Panc1 (cell line): ENCODE results near the gene CMTM8. TPM values are rescaled to one million over a fixed set of nuclear protein-coding genes. Genes with fewer than 3 reads are reported as not detected.

Source experiments
- ATAC-seq: fragments of 200-7000 bp; cut with Tn5 transposase; 2 replicates; pipeline ENCODE4 v1.9.1; 2020; ENCODE audit warnings: mild to moderate bottlenecking, moderate library complexity
- BruUV-seq: library from RNA; stranded (reverse); fragments of 400-500 nt; replicated peaks from 2 replicates; lab custom pipeline; 2021; lab: Mats Ljungman, UMichigan
- CTCF ChIA-PET: fragments of 300-600 bp; sonication (Branson Sonifier 250); formaldehyde crosslinking; loops from one replicate; lab custom pipeline; 2022; ENCODE audit warnings: antibody characterized with exemption; lab: Charles Lee
- POLR2A ChIA-PET: fragments of 300-600 bp; sonication (Branson Sonifier 250); formaldehyde crosslinking; loops from one replicate; lab custom pipeline; 2022; ENCODE audit warnings: antibody characterized with exemption; lab: Charles Lee
- DNase-seq: peaks from one replicate; pipeline ENCODE4 v3.0.0-alpha.2; 2010; ENCODE audit warnings: low read depth, low spot score
- H3K27ac ChIP-seq: 2 replicates; pipeline ENCODE4 v1.5.1; 2011; ENCODE audit warnings: mild to moderate bottlenecking, low read length, inconsistent platforms
- H3K27me3 ChIP-seq: fragments of 200-500 bp; sonication (Bioruptor generic); 2 replicates; pipeline ENCODE4 v1.6.0; 2014; ENCODE audit warnings: low read length, inconsistent platforms; ENCODE audit not compliant: control insufficient read depth, insufficient read depth
- H3K36me3 ChIP-seq: fragments of 200-500 bp; sonication (Bioruptor generic); 2 replicates; pipeline ENCODE4 v1.5.1; 2014; ENCODE audit warnings: inconsistent platforms, mild to moderate bottlenecking, low read length, moderate library complexity; ENCODE audit not compliant: control insufficient read depth, insufficient read depth
- H3K4me1 ChIP-seq: 2 replicates; pipeline ENCODE4 v1.5.1; 2011; ENCODE audit warnings: inconsistent platforms, mild to moderate bottlenecking, low read length, moderate library complexity; ENCODE audit not compliant: control insufficient read depth, insufficient read depth
- H3K4me3 ChIP-seq, 2 experiments: 2 replicates each; pipeline ENCODE4 v1.5.1; 2011 to 2012; ENCODE audit warnings: low read depth in 2 of 2, low read length in 2 of 2, mild to moderate bottlenecking in 2 of 2, inconsistent platforms in 1 of 2, moderate library complexity in 1 of 2
- H3K9me3 ChIP-seq: fragments of 200-500 bp; sonication (Bioruptor generic); 2 replicates; pipeline ENCODE4 v1.5.1; 2014; ENCODE audit warnings: low read depth, mild to moderate bottlenecking, inconsistent platforms, low read length, moderate library complexity; ENCODE audit not compliant: control insufficient read depth, insufficient read depth
- POLR2AphosphoS5 ChIP-seq: IDR thresholded peaks from 2 replicates; pipeline ENCODE4 v1.6.1; 2012; ENCODE audit warnings: mild to moderate bottlenecking, low read depth, low read length, moderate library complexity
- REST ChIP-seq, 2 experiments: IDR thresholded peaks; 2 replicates each; pipeline ENCODE4 v1.6.1; 2011 to 2012; ENCODE audit warnings: low read depth in 2 of 2, control low read depth in 1 of 2, low read length in 1 of 2, mild to moderate bottlenecking in 1 of 2, moderate library complexity in 1 of 2; ENCODE audit not compliant: insufficient read depth in 1 of 2
- SIN3A ChIP-seq: IDR thresholded peaks from 2 replicates; pipeline ENCODE4 v1.6.1; 2012; ENCODE audit warnings: low read depth, mild to moderate bottlenecking, low read length, moderate library complexity, borderline replicate concordance; ENCODE audit not compliant: insufficient read depth
- TCF7L2 ChIP-seq: IDR thresholded peaks from 2 replicates; pipeline ENCODE4 v1.6.1; 2011; ENCODE audit warnings: mild to moderate bottlenecking, low read depth, low read length, inconsistent platforms
- in situ Hi-C: cut with HindIII; loops from 2 replicates; pipeline ENCODE4 v1.10.0; 2016; ENCODE audit warnings: low sequenced_read_pairs, low pct_unique_long_range_greater_than_20kb
- intact Hi-C: fragments of 100-400 bp; cut with micrococcal nuclease; formaldehyde crosslinking; loops from one replicate; pipeline ENCODE4 v1.10.0; 2022; ENCODE audit not compliant: unreplicated experiment
- total RNA-seq: library from RNA; stranded (reverse); gene quantifications from one replicate; pipeline ENCODE4 v1.2.1, GENCODE V29; 2021; ENCODE audit not compliant: unreplicated experiment
- TF ChIP-seq, protein P1 (sequence below): fragments of 450-650 bp; IDR thresholded peaks from 2 replicates; pipeline ENCODE4 v1.5.1; 2017; ENCODE audit warnings: mild to moderate bottlenecking

Gene CMTM8
- total RNA-seq, 1 experiment from 2014 or later = 9.8 TPM

- in situ Hi-C loops (no loop called here), intact Hi-C loops (no loop called here)
- Histone ChIP-seq H3K4me3 (no peak overlapping the region), H3K36me3 (no peaks in the 10 kb centered on the region), H3K9me3 (no peaks in the 10 kb centered on the region), H3K4me1 (no peaks in the 10 kb centered on the region), H3K27ac (no peak overlapping the region), H3K27me3 (no peaks in the 10 kb centered on the region; the same call in 1 of the 2 replicates)
- no TSS peak for BruUV-seq
- ATAC-seq = no peak
- ChIA-PET POLR2A (no interaction called here), CTCF (no interaction called here)
- DNase-seq = no peak
- TF ChIP-seq POLR2AphosphoS5 (no peak), TCF7L2 (no peak), REST (IDR thresholded peaks at IDR 0.05; ENCODE audit: insufficient read depth in 1 of 2, low read depth in 2 of 2, low read length in 1 of 2) (no peak)
- TF ChIP-seq, protein P1, sequence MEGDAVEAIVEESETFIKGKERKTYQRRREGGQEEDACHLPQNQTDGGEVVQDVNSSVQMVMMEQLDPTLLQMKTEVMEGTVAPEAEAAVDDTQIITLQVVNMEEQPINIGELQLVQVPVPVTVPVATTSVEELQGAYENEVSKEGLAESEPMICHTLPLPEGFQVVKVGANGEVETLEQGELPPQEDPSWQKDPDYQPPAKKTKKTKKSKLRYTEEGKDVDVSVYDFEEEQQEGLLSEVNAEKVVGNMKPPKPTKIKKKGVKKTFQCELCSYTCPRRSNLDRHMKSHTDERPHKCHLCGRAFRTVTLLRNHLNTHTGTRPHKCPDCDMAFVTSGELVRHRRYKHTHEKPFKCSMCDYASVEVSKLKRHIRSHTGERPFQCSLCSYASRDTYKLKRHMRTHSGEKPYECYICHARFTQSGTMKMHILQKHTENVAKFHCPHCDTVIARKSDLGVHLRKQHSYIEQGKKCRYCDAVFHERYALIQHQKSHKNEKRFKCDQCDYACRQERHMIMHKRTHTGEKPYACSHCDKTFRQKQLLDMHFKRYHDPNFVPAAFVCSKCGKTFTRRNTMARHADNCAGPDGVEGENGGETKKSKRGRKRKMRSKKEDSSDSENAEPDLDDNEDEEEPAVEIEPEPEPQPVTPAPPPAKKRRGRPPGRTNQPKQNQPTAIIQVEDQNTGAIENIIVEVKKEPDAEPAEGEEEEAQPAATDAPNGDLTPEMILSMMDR = no peak
Measured at GRCh38 chr3:32200992-32201758, 37.3 kb upstream of the CMTM8 start.

- intact Hi-C loops = no loop called here
- BruUV-seq = no TSS peak
- TF ChIP-seq POLR2AphosphoS5 = no peak
- TF ChIP-seq SIN3A = no peak
- no peak for TF ChIP-seq TCF7L2
- Histone ChIP-seq H3K4me3 (no peak overlapping the region), H3K9me3 (no peaks in the 10 kb centered on the region), H3K27me3 (no peaks in the 10 kb centered on the region; the same call in 1 of the 2 replicates), H3K4me1 (no peaks in the 10 kb centered on the region), H3K27ac (no peak overlapping the region), H3K36me3 (no peaks in the 10 kb centered on the region)
- ATAC-seq = no peak
- DNase-seq = no peak
- CTCF ChIA-PET = no interaction called here
- in situ Hi-C loops = no loop called here
- POLR2A ChIA-PET = no interaction called here
Measured at GRCh38 chr3:32202496-32202895, 36.0 kb upstream of the CMTM8 start.

- Histone ChIP-seq H3K4me3 (no peak overlapping the region), H3K9me3 (no peaks in the 10 kb centered on the region), H3K27me3 (no peaks in the 10 kb centered on the region; the same call in 1 of the 2 replicates), H3K27ac (no peak overlapping the region), H3K36me3 (no peaks in the 10 kb centered on the region), H3K4me1 (no peaks in the 10 kb centered on the region)
- ChIA-PET POLR2A (no interaction called here), CTCF (no interaction called here)
- ATAC-seq = no peak
- intact Hi-C loops = no loop called here
- DNase-seq = no peak
- TF ChIP-seq REST (IDR thresholded peaks at IDR 0.05; ENCODE audit: insufficient read depth in 1 of 2, low read depth in 2 of 2, low read length in 1 of 2) (no peak), SIN3A (no peak), POLR2AphosphoS5 (no peak), TCF7L2 (no peak)
- TF ChIP-seq, protein P1 = no peak
- in situ Hi-C loops = no loop called here
- BruUV-seq = no TSS peak
Measured at GRCh38 chr3:32203854-32204253, 34.6 kb upstream of the CMTM8 start.
